AG04449 (cell line): ENCODE data around the gene NT5C3B.

Experiments
- CTCF ChIA-PET: fragments of 350-600 bp; formaldehyde crosslinking; extraction: SDS; loops from one replicate; lab custom pipeline; 2021; ENCODE audit warnings: antibody characterized with exemption; lab: Yijun Ruan, JAX
- POLR2A ChIA-PET: fragments of 400-600, 350-600 bp; formaldehyde crosslinking; extraction: SDS; loops from one replicate; lab custom pipeline; 2020; ENCODE audit warnings: antibody characterized with exemption, inconsistent platforms; lab: Yijun Ruan, JAX
- DNase-seq: peaks from one replicate; pipeline ENCODE4 v3.0.0-alpha.2; 2010; ENCODE audit warnings: low read depth, low spot score
- H3K4me3 ChIP-seq: 2 replicates; pipeline ENCODE4 v1.5.1; 2011; ENCODE audit warnings: low read depth, mild to moderate bottlenecking, control low read depth, low read length
- CTCF ChIP-seq: IDR thresholded peaks from one replicate; pipeline ENCODE4 v1.5.1; 2011; ENCODE audit warnings: mild to moderate bottlenecking, moderate library complexity, low read length, control low read depth, inconsistent platforms; ENCODE audit not compliant: insufficient read depth; ENCODE audit errors: missing control alignments

NT5C3B gene

GRCh38 chr17:41785091-41785858, 50.8 kb downstream of the NT5C3B start:
- peak overlapping the region; percentile 61 for H3K4me3 ChIP-seq
- no peak for DNase-seq
- ChIA-PET CTCF (interaction anchor here (0.6 to 3.5 kb wide), 12 partner anchors 8 to 235 kb away, joined by 3 to 52 read pairs (median 8); partner anchors contain the start of gene NKIRAS2), POLR2A (interaction anchor here (1.1 to 2.2 kb wide), 3 partner anchors 8 to 97 kb away, joined by 3 to 12 read pairs (median 4); partner anchors contain the start of gene EIF1)
- no peak for TF ChIP-seq CTCF

GRCh38 chr17:41784207-41784744, 51.8 kb downstream of the NT5C3B start:
- no peak for TF ChIP-seq CTCF
- ChIA-PET POLR2A (interaction anchor here (0.7 kb wide), 1 partner anchor 122 kb away, joined by 3 read pairs; no protein-coding TSS in a partner anchor), CTCF (interaction anchor here (2.8 to 3.5 kb wide), 2 partner anchors 10 to 16 kb away, joined by 11 to 52 read pairs; no protein-coding TSS in a partner anchor)
- no peak overlapping the region for H3K4me3 ChIP-seq
- DNase-seq: no peak

GRCh38 chr17:41782142-41782541, 53.9 kb downstream of the NT5C3B start:
- DNase-seq: no peak
- CTCF ChIA-PET: interaction anchor here (5.5 kb wide), 1 partner anchor 20 kb away, joined by 34 read pairs; no protein-coding TSS in a partner anchor
- no peak overlapping the region for H3K4me3 ChIP-seq
- POLR2A ChIA-PET: no interaction called here
- TF ChIP-seq CTCF: no peak

- DNase-seq: no peak
- H3K4me3 ChIP-seq: no peak overlapping the region
- POLR2A ChIA-PET: no interaction called here
- CTCF ChIA-PET: interaction anchor here (1.0 to 5.5 kb wide), 2 partner anchors 20 to 44 kb away, joined by 4 to 34 read pairs; no protein-coding TSS in a partner anchor
- TF ChIP-seq CTCF: no peak
Measured at GRCh38 chr17:41781404-41782110, 54.5 kb downstream of the NT5C3B start.

- TF ChIP-seq CTCF: no peak
- DNase-seq: no peak
- CTCF ChIA-PET: interaction anchor here (1.3 to 5.5 kb wide), 3 partner anchors 22 to 84 kb away, joined by 3 to 34 read pairs (median 3); partner anchors contain the start of gene P3H4
- POLR2A ChIA-PET: no interaction called here
- no peak overlapping the region for H3K4me3 ChIP-seq
Measured at GRCh38 chr17:41779954-41780353, 56.1 kb downstream of the NT5C3B start.
